Uterus (tissue), 2 donors: Measurements from ENCODE around the gene FAM168A.

Experiments
- CTCF ChIP-seq, 4 experiments: fragments of 200-600 bp in 2 of 4; fragments of 450-650 bp in 2 of 4; sonication (generic) in 2 of 4; IDR thresholded peaks; one replicate each; pipeline ENCODE4 v1.5.1; 2016 to 2019; ENCODE audit warnings: antibody characterized with exemption in 4 of 4, mild to moderate bottlenecking in 2 of 4, moderate library complexity in 1 of 4
- POLR2A ChIP-seq, 2 donors: fragments of 450-650 bp; IDR thresholded peaks; one replicate each; pipeline ENCODE4 v1.6.1; 2016; ENCODE audit warnings: antibody characterized with exemption in 2 of 2, mild to moderate bottlenecking in 1 of 2, moderate library complexity in 1 of 2

- no peak for TF ChIP-seq CTCF (IDR thresholded peaks at IDR 0.05)
- TF ChIP-seq POLR2A (IDR thresholded peaks at IDR 0.05) = no peak
Measured at GRCh38 chr11:73379189-73379880, 218.6 kb downstream of the FAM168A start.
